ENCODE measurements around the gene ATP5F1C. TPM values are rescaled to one million over a fixed set of nuclear protein-coding genes. Genes with fewer than 3 reads are reported as not detected.

ATP5F1C gene
- total RNA-seq, 3 donors from 2014 or later, result 224 to 245 (median 224) TPM

- DNase-seq (ENCODE audit: low spot score in 2 of 2), result no peak
- Histone ChIP-seq H3K36me3 (peaks cover 8% of the 10 kb centered on the region), H3K27me3 (no peaks in the 10 kb centered on the region), H3K4me1 (no peaks in the 10 kb centered on the region), H3K9me3 (no peaks in the 10 kb centered on the region), H3K4me3 (no peak overlapping the region), H3K27ac (no peak overlapping the region)
- intact Hi-C loops (cut with DNase I; ENCODE audit: low total_unique reads), result no loop called here
- no peak for TF ChIP-seq POLR2A (IDR thresholded peaks at IDR 0.05)
- TF ChIP-seq CTCF (IDR thresholded peaks at IDR 0.05), result no peak
- no peak for TF ChIP-seq POLR2AphosphoS5 (IDR thresholded peaks at IDR 0.05)
These were observed 41.4 kb downstream of the ATP5F1C start for GRCh38 chr10:7829289-7829834.

GRCh38 chr10:7832060-7832459 is 44.1 kb downstream of the ATP5F1C start:
- intact Hi-C loops (cut with DNase I; ENCODE audit: low total_unique reads), result no loop called here
- Histone ChIP-seq H3K36me3 (no peaks in the 10 kb centered on the region), H3K9me3 (no peaks in the 10 kb centered on the region), H3K27ac (no peak overlapping the region), H3K4me3 (no peak overlapping the region), H3K4me1 (no peaks in the 10 kb centered on the region), H3K27me3 (no peaks in the 10 kb centered on the region)
- no peak for TF ChIP-seq POLR2AphosphoS5 (IDR thresholded peaks at IDR 0.05)
- TF ChIP-seq POLR2A (IDR thresholded peaks at IDR 0.05), result no peak
- no peak for TF ChIP-seq CTCF (IDR thresholded peaks at IDR 0.05)
- no peak for DNase-seq (ENCODE audit: low spot score in 2 of 2)

- Histone ChIP-seq H3K4me1 (no peaks in the 10 kb centered on the region), H3K36me3 (no peaks in the 10 kb centered on the region), H3K9me3 (no peaks in the 10 kb centered on the region), H3K27me3 (no peaks in the 10 kb centered on the region), H3K27ac (no peak overlapping the region), H3K4me3 (no peak overlapping the region)
- no peak for DNase-seq (ENCODE audit: low spot score in 2 of 2)
- TF ChIP-seq POLR2AphosphoS5 (IDR thresholded peaks at IDR 0.05) (no peak), CTCF (IDR thresholded peaks at IDR 0.05) (no peak), POLR2A (IDR thresholded peaks at IDR 0.05) (no peak)
- intact Hi-C loops (cut with DNase I; ENCODE audit: low total_unique reads), result no loop called here
These were observed 45.2 kb downstream of the ATP5F1C start for GRCh38 chr10:7833210-7833609.

- Histone ChIP-seq H3K4me3 (no peak overlapping the region), H3K36me3 (no peaks in the 10 kb centered on the region), H3K9me3 (no peaks in the 10 kb centered on the region), H3K27me3 (no peaks in the 10 kb centered on the region), H3K4me1 (no peaks in the 10 kb centered on the region), H3K27ac (no peak overlapping the region)
- intact Hi-C loops (cut with DNase I; ENCODE audit: low total_unique reads), result no loop called here
- no peak for DNase-seq (ENCODE audit: low spot score in 2 of 2)
- no peak for TF ChIP-seq POLR2AphosphoS5 (IDR thresholded peaks at IDR 0.05)
- TF ChIP-seq CTCF (IDR thresholded peaks at IDR 0.05), result no peak
- no peak for TF ChIP-seq POLR2A (IDR thresholded peaks at IDR 0.05)
These were observed 46.3 kb downstream of the ATP5F1C start for GRCh38 chr10:7834262-7834661.

GRCh38 chr10:7836571-7836970 is 48.6 kb downstream of the ATP5F1C start:
- intact Hi-C loops (cut with DNase I; ENCODE audit: low total_unique reads), result no loop called here

More at GRCh38 chr10:7836571-7836970, 48.6 kb downstream of the ATP5F1C start:
- no peak overlapping the region for H3K4me3 ChIP-seq
- H3K9me3 ChIP-seq, result no peaks in the 10 kb centered on the region
- H3K4me1 ChIP-seq, result no peaks in the 10 kb centered on the region
- H3K27ac ChIP-seq, result no peak overlapping the region
- H3K36me3 ChIP-seq, result no peaks in the 10 kb centered on the region
- TF ChIP-seq POLR2AphosphoS5 (IDR thresholded peaks at IDR 0.05) (no peak), CTCF (IDR thresholded peaks at IDR 0.05) (no peak), POLR2A (IDR thresholded peaks at IDR 0.05) (no peak)
- H3K27me3 ChIP-seq, result no peaks in the 10 kb centered on the region
- no peak for DNase-seq (ENCODE audit: low spot score in 2 of 2)

All from breast epithelium (tissue), 4 donors.